B cell (primary cell): ENCODE measurements around the gene PDE3B. TPM values are rescaled to one million over a fixed set of nuclear protein-coding genes. Genes with fewer than 3 reads are reported as not detected.

Experiments
- ATAC-seq: fragments of 200-7000 bp; cut with Tn5 transposase; one replicate; pipeline ENCODE4 v1.10.0; 2021; ENCODE audit warnings: low read depth, mild to moderate bottlenecking, moderate number of reproducible peaks, moderate library complexity
- CTCF ChIA-PET: fragments of 350-600 bp; sonication (Branson Sonifier 250); formaldehyde crosslinking; loops from one replicate; lab custom pipeline; 2021; ENCODE audit warnings: antibody characterized with exemption, inconsistent platforms; lab: Charles Lee
- POLR2A ChIA-PET: fragments of 350-600 bp; sonication (Branson Sonifier 250); formaldehyde crosslinking; loops from one replicate; lab custom pipeline; 2021; ENCODE audit warnings: antibody characterized with exemption; lab: Charles Lee
- DNase-seq: peaks from one replicate; pipeline ENCODE4 v3.0.0; 2013
- H2AFZ ChIP-seq: 2 replicates; pipeline ENCODE4 v1.6.1; 2012; ENCODE audit warnings: mild to moderate bottlenecking, low read depth, low read length; ENCODE audit not compliant: insufficient read depth, poor library complexity, severe bottlenecking
- H3K27ac ChIP-seq, 2 donors: 1 replicate in 1 of 2; 2 replicates in 1 of 2; pipeline ENCODE4 v1.5.1; 2012 to 2013; ENCODE audit warnings: low read length in 2 of 2, mild to moderate bottlenecking in 2 of 2, moderate library complexity in 1 of 2
- H3K27me3 ChIP-seq, 4 experiments: fragments of 200-600 bp in 1 of 4; sonication (generic) in 1 of 4; replicated peaks in 1 of 4; 1 replicate in 2 of 4; 2 replicates in 2 of 4; pipeline versions ENCODE4 v1.6.1 to v1.7.0; 2013 to 2016; ENCODE audit warnings: low read length in 3 of 4, mild to moderate bottlenecking in 2 of 4, mixed read lengths in 1 of 4, moderate library complexity in 1 of 4; ENCODE audit not compliant: insufficient read depth in 4 of 4, control insufficient read depth in 3 of 4; ENCODE audit errors: control extremely low read depth in 1 of 4
- H3K36me3 ChIP-seq, 2 experiments: replicated peaks in 1 of 2; 1 replicate in 1 of 2; 2 replicates in 1 of 2; pipeline versions ENCODE4 v1.6.1 to v1.7.1; 2013; ENCODE audit warnings: low read length in 1 of 2; ENCODE audit not compliant: insufficient read depth in 2 of 2, control insufficient read depth in 1 of 2; ENCODE audit errors: control extremely low read depth in 1 of 2, extremely low read depth in 1 of 2
- H3K4me1 ChIP-seq, 2 donors: fragments of 200-600 bp in 1 of 2; sonication (generic) in 1 of 2; 1 replicate in 1 of 2; 2 replicates in 1 of 2; pipeline versions ENCODE4 v1.5.1 to v1.6.1; 2013 to 2017; ENCODE audit warnings: low read length in 2 of 2; ENCODE audit not compliant: control insufficient read depth in 2 of 2, insufficient read depth in 2 of 2
- H3K4me2 ChIP-seq: replicated peaks from 2 replicates; pipeline ENCODE3; 2012; ENCODE audit warnings: mild to moderate bottlenecking, low read depth, low read length; ENCODE audit not compliant: poor library complexity, severe bottlenecking
- H3K4me3 ChIP-seq, 5 experiments: fragments of 200-600 bp in 1 of 5; sonication (generic) in 1 of 5; 1 replicate in 3 of 5; 2 replicates in 2 of 5; pipeline versions ENCODE4 v1.5.1 to v1.7.0; 2011 to 2016; ENCODE audit warnings: low read length in 4 of 5, mild to moderate bottlenecking in 4 of 5, low read depth in 2 of 5, control low read depth in 1 of 5, moderate library complexity in 1 of 5; ENCODE audit not compliant: insufficient read depth in 1 of 5; ENCODE audit errors: control extremely low read depth in 1 of 5, extremely low read depth in 1 of 5
- H3K79me2 ChIP-seq: fragments of 200-600 bp; sonication (generic); one replicate; pipeline ENCODE4 v1.6.0; 2016; ENCODE audit warnings: low read length; ENCODE audit not compliant: control insufficient read depth, insufficient read depth
- H3K9ac ChIP-seq: fragments of 200-600 bp; sonication (generic); 2 replicates; pipeline ENCODE4 v1.6.1; 2017; ENCODE audit warnings: mild to moderate bottlenecking, low read length, moderate library complexity
- H3K9me3 ChIP-seq, 3 donors: one replicate each; pipeline versions ENCODE4 v1.6.1 to v1.7.1; 2013; ENCODE audit warnings: low read length in 2 of 3; ENCODE audit not compliant: control insufficient read depth in 2 of 3, insufficient read depth in 1 of 3; ENCODE audit errors: control extremely low read depth in 1 of 3
- H4K20me1 ChIP-seq: 2 replicates; pipeline ENCODE4 v1.6.0; 2012; ENCODE audit warnings: mild to moderate bottlenecking, low read length; ENCODE audit not compliant: insufficient read depth, control insufficient read depth, poor library complexity, severe bottlenecking
- H3K27ac Mint-ChIP-seq: one replicate; pipeline ENCODE4 v1.8.0; 2021; ENCODE audit warnings: mixed read lengths
- H3K27me3 Mint-ChIP-seq: one replicate; pipeline ENCODE4 v1.8.0; 2021; ENCODE audit warnings: mixed read lengths
- H3K4me1 Mint-ChIP-seq: one replicate; pipeline ENCODE4 v1.8.0; 2021; ENCODE audit warnings: mixed read lengths
- H3K4me3 Mint-ChIP-seq: one replicate; pipeline ENCODE4 v1.8.0; 2021; ENCODE audit warnings: mixed read lengths
- H3K9me3 Mint-ChIP-seq: one replicate; pipeline ENCODE4 v1.8.0; 2022; ENCODE audit warnings: mixed read lengths; ENCODE audit not compliant: insufficient read depth
- CTCF ChIP-seq: fragments of 200-600 bp; IDR thresholded peaks from one replicate; pipeline ENCODE4 v1.8.0; 2022; ENCODE audit warnings: antibody characterized with exemption, mild to moderate bottlenecking
- EZH2 ChIP-seq: IDR thresholded peaks from 2 replicates; pipeline ENCODE4 v1.6.1; 2012; ENCODE audit warnings: borderline replicate concordance, low read depth, mild to moderate bottlenecking, moderate library complexity, low read length; ENCODE audit not compliant: insufficient read depth, poor library complexity, severe bottlenecking
- WGBS: methylation state at CpG from one replicate; pipeline ENCODE4 v1.1.5; 2013; ENCODE audit warnings: missing lambda C conversion rate; ENCODE audit not compliant: insufficient coverage; 5-methylcytosine and 5-hydroxymethylcytosine counted together
- intact Hi-C: fragments of 100-400 bp; cut with micrococcal nuclease; formaldehyde crosslinking; loops from one replicate; pipeline ENCODE4 v1.10.0; 2022
- polyA plus RNA-seq: library from polyadenylated mRNA; depleted of rRNA; stranded (reverse); fragments of >200 nt; gene quantifications from 2 replicates; pipeline ENCODE4 v1.2.3, GENCODE V29; 2012
- total RNA-seq, 2 donors: library from RNA; stranded (reverse); fragments of 120-200 nt in 1 of 2; gene quantifications; 1 replicate in 1 of 2; 2 replicates in 1 of 2; pipeline versions ENCODE4 v1.2.3 to v1.2.4, GENCODE V29; 2013 to 2022

The PDE3B gene
- total and polyA plus RNA-seq, 2 donors (not counting 1 experiment from before 2014, with no cell fraction given) = 1.0 to 60.7 TPM

GRCh38 chr11:14894657-14895598 lies 251.3 kb downstream of the PDE3B start:
- DNase-seq = no peak
- Histone ChIP-seq H3K4me1 (peaks cover 3 to 5% of the 10 kb centered on the region in 2 donors), H3K79me2 (peaks cover 5% of the 10 kb centered on the region), H3K9me3 (no peaks in the 10 kb centered on the region), H3K9ac (no peak overlapping the region), H2AFZ (no peak overlapping the region), H3K27me3 (no peaks in the 10 kb centered on the region), H4K20me1 (no peaks in the 10 kb centered on the region), H3K36me3 (no peaks in the 10 kb centered on the region), H3K27ac (no peak overlapping the region), H3K4me3 (no peak overlapping the region), H3K4me2 (no peak overlapping the region)
- no peak for ATAC-seq
- intact Hi-C loops = loop anchor here (5.0 kb wide), 4 partner anchors 128 to 1433 kb away; partner anchors contain the start of genes BTBD10 and PDE3B
- H3K4me1 Mint-ChIP-seq = peaks cover 17% of the 10 kb centered on the region
- H3K9me3 Mint-ChIP-seq = no peaks in the 10 kb centered on the region
- H3K27ac Mint-ChIP-seq = no peak overlapping the region
- CTCF ChIA-PET = interaction anchor here (1.0 to 7.6 kb wide), 2 partner anchors 8 to 12 kb away, joined by 3 to 155 read pairs; no protein-coding TSS in a partner anchor
- H3K4me3 Mint-ChIP-seq = no peak overlapping the region
- TF ChIP-seq CTCF = no peak
- no peaks in the 10 kb centered on the region for H3K27me3 Mint-ChIP-seq
- 61% methylated on average over 3 of the region's 5 CpGs for WGBS
- POLR2A ChIA-PET = no interaction called here

- Mint-ChIP-seq H3K4me1 (peaks cover 3% of the 10 kb centered on the region), H3K27me3 (no peaks in the 10 kb centered on the region), H3K4me3 (no peak overlapping the region), H3K9me3 (no peaks in the 10 kb centered on the region), H3K27ac (no peak overlapping the region)
- ATAC-seq = no peak
- TF ChIP-seq EZH2 (no peak), CTCF (no peak)
- intact Hi-C loops = no loop called here
- Histone ChIP-seq H3K27me3 (no peaks in the 10 kb centered on the region), H3K27ac (no peak overlapping the region), H3K4me3 (no peak overlapping the region), H3K4me2 (no peak overlapping the region), H3K4me1 (no peaks in the 10 kb centered on the region), H3K9ac (no peak overlapping the region), H3K79me2 (no peaks in the 10 kb centered on the region), H2AFZ (no peak overlapping the region), H4K20me1 (no peaks in the 10 kb centered on the region), H3K9me3 (no peaks in the 10 kb centered on the region), H3K36me3 (no peaks in the 10 kb centered on the region)
- 83% methylated on average over 1 of the region's 3 CpGs for WGBS
- no peak for DNase-seq
- ChIA-PET CTCF (interaction anchor here (0.7 to 2.4 kb wide), 3 partner anchors 9 to 203 kb away, joined by 3 to 13 read pairs (median 3); no protein-coding TSS in a partner anchor), POLR2A (no interaction called here)
Measured at GRCh38 chr11:14898355-14898754, 254.8 kb downstream of the PDE3B start.
